Activated gamma-delta T cell (primary cell): ENCODE results near the gene RNF130.
A peak's percentile ranks its signal among the peaks of the same experiment; 100 is the strongest.
"Not testable (repeated sequence)": the region's sequence is repeated elsewhere in the genome, so short reads cannot be mapped to it uniquely, and the experiment has no call there.

Experiments used
- DNase-seq: peaks from one replicate; lab custom pipeline; 2025; lab: John Stamatoyannopoulos, UW

The RNF130 gene

GRCh38 chr5:180103487-180104167 lies 32.1 kb upstream of the RNF130 start:
- DNase-seq: no peak

DNA sequence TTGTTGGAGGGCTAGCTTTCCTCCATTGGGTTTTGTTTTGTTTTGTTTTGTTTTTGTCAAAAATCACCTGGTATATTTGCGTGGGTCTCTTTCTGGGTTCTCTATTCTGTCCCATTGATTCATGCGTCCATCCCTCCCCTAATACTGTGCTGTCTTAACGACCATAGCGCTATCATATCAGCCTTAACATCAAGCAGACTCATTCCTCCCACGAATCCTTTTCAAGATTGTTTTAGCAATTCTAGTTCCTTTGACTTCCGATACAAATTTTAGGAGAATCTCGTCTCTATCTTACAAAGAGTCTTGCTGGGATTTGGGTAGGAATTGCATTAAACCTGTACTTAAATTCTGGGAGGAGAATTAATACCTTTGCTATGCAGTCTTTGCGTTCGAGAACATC lies 31.1 kb upstream of the RNF130 start:
- DNase-seq: no peak

- no peak for DNase-seq
These were observed 30.0 kb upstream of the RNF130 start for GRCh38 chr5:180101451-180102105.

DNA sequence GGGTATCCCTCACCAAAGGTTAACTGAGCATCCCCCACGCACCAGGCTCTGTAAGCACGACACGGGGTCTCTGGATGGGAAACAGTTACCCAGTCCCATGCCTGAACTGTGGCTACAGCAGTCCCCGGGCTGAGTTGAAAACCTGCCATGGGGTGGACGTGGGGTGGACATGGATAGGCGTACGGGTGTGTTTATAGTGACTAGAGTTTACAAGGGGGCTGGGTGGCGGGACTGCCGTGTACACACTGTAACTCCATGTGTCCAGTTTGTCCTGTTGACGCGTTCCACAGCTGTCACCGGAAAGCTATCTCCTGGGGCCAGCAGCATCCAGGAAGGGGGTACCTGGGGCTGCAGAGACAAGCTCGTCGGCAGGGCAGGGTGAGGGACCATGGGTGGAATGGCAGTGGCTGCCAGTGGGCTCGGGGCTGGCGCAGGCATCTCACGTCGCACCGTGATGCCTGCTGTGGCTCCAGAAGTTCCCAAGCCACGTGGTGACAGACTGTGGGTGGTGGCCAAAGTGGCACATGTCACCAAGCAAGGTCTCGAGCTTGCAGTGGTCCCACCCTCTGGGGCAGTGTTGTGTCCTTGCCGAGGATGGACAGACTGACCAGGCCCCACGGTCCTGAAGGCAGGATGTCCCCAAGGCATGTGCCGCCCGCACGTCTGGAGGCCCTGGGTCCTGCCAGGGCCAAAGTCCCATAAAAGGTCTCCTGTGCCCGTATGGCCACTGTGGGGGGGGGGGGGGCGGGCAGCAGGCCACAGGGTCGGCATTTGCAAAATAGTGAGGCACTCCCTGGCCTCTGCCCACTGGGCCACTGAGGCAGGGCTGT lies 29.3 kb upstream of the RNF130 start:
- no peak for DNase-seq

GRCh38 chr5:180099733-180100611 lies 28.4 kb upstream of the RNF130 start:
- no peak for DNase-seq

GRCh38 chr5:180098991-180099732 lies 27.6 kb upstream of the RNF130 start:
- DNase-seq: no peak

DNA sequence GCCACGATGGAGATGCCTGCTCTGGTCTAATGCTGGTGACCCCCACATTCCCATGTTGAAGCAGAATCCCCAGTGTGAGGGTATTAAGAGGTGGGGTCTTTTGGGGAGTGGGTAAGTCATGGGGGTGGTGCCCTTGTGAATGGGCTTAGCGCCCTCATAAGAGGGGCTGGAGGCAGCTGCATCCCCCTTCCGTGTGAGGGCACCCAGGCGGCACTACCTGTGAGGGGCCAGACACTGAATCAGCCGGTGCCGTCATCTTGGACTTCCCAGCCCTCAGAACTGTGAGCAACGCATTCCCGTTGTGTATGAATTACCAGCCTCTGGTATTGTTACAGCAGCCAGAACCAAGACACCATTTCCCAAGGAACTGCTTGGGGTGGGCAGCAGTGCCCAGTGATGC lies 27.0 kb upstream of the RNF130 start:
- DNase-seq: no peak

DNA sequence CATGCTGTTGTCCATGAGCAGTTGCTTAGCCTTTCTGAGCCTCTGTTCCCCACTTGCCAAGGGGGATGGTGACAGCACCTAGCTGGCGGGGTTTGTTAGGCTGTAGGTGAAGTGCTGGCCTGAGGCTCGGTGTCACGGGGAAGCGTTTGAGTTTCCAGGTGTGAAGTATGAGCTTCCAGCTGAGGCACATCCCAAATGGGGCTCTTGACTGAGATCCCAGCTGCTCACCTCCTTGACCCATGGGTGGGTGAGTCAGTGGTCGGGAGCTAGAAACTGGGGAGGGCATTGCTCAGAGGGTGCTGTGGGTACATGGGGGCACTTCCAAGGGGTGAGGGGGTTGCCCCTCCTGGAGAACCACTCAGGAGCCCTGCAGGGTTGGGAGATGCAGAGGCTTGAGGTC lies 26.4 kb upstream of the RNF130 start:
- DNase-seq: no peak

GRCh38 chr5:180097163-180097894 lies 25.8 kb upstream of the RNF130 start:
- no peak for DNase-seq

- no peak for DNase-seq
These were observed 25.1 kb upstream of the RNF130 start for GRCh38 chr5:180096616-180097015.

DNA sequence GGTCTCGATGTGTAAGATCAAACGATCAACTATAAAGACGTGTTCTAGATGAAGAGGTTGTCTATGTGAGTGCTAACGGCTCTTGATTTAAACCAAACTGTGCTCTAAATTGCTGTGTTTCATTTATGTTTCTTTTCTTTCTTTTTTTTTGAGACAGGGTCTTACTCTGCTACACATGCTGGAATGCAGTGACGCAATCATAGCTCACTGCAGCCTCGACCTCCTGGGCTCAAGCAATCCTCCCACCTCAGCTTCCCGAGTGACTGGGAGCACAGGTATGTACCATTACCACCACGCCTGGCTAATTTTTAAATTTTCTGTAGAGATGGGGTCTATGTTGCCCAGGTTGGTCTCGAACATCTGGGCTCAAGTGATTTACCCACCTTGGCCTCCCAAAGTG lies 24.0 kb upstream of the RNF130 start:
- no peak for DNase-seq

DNA sequence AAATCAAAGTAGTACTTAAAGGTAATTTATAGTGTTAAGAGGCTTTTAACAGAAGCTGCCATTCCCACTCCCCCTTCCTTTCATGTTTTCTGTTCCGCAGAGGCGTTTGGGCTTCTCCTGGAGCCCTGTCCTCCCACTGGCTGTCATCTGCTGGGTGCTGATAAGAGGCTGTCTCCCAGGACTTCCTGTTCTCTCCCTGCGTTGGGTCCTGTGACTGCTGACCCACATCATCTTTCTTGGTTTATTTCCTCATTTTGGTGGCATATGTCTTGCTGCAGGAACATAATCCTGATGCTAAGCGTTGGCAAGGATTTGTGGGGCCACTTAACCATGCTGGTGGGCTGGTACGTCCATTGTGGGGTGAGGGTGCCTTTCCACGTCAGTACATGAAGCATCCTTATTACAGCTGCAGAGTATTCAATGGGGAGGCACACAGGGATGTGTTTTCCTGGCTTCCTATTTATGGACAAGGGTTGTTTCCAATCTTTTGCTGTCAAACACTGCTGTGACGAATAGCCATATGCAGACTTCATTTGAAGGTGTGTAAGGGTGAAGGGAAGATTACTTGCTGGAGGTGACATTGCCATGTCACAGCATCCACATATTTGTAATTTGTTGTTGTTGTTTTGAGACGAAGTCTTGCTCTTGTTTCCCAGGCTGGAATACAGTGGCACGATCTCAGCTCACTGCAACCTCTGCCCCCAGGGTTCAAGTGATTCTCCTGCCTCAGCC lies 22.3 kb upstream of the RNF130 start:
- no peak for DNase-seq

- DNase-seq: no peak
These were observed 21.7 kb upstream of the RNF130 start for GRCh38 chr5:180093241-180093640.

DNA sequence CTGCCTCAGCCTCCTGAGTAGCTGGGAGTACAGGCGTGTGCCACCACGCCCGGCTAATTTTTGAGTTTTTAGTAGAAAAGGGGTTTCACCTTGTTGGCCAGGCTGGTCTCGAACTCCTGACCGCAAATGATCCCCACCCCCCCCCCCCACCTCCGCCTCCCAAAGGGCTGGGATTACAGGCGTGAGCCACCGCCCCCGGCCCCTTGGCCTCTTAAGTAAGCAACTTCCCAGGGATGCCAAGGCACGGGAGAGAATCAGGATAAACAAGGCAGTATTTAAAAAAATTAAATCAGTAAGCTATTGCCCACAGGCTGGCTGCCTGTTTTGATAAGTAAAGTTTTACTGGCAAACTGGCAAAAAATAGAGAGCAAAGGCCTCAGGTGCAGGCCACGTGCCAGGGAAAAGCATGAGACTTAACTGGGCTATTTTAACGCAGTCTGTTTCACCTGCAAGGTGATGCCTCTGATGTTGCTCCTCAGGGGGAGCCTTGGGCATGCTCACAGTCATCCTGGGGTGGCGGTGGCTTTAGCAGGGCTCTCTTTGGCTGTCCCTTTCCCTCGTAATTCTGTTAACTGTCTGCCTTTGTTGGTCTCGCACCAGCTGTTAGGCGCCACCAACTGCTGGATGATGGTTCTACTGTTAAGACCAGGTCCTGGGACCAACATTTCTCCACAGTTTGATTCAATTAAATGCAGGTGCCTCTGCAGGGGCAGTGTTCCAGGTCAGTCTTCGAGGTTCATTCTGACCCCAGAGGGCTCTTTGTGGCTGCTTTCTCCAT lies 19.4 kb upstream of the RNF130 start:
- no peak for DNase-seq

- peak; percentile 64 for DNase-seq
These were observed 18.7 kb upstream of the RNF130 start for GRCh38 chr5:180090098-180090768.

DNA sequence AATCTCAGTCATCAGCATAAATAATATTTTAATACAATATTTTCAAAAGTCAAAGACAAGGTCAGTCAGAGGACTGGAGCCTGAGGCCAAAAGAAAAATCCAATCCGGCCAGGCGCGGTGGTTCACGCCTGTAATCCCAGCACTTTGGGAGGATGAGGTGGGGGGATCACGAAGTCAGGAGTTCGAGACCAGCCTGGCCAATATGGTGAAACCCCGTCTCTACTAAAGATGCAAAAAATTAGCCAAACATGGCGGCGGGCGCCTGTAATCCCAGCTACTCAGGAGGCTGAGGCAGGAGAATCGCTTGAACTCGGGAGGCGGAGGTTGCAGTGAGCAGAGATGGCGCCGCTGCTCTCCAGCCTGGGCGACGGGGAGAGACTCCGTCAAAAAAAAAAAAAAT lies 18.1 kb upstream of the RNF130 start:
- not testable (repeated sequence) for DNase-seq

- DNase-seq: no peak
These were observed 17.0 kb upstream of the RNF130 start for GRCh38 chr5:180088561-180088960.

DNA sequence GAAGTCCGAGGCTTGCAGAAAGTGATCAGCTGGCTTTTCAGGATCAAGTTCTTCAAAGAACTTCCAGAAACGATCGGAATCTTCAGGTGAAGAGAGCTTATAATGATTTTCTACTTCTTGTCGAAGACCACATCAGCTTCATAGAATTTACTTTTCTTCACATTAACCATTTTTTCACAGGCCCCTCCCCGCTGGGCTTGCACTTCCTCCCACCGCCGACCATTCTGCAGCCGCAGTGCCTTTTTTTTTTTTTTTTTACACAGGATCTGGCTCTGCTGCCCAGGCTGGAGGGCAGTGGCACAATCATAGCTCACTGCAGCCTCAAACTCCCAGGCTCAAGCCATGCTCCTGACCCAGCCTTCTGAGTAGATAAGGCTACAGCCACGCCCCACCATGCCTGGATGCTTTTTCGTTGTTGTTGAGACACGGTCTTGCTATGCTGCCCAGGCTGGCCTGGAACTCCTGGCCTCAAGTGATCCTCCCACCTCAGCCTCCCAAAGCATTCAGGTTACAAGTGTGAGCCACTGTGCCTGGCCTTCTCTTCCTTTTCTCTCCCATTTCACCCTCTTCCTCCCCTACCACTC lies 15.3 kb upstream of the RNF130 start:
- no peak for DNase-seq
